Activated T-helper 9 cell treated with anti-CD3 and anti-CD28 coated beads, Interleukin-2, amount 50 U/mL, for 16 hours (primary cell): Measurements from ENCODE around the gene DLGAP4.

Source experiments
- DNase-seq: peaks from one replicate; pipeline ENCODE4 v3.0.0-alpha.2; 2020; ENCODE audit warnings: low read depth

Gene DLGAP4

DNA sequence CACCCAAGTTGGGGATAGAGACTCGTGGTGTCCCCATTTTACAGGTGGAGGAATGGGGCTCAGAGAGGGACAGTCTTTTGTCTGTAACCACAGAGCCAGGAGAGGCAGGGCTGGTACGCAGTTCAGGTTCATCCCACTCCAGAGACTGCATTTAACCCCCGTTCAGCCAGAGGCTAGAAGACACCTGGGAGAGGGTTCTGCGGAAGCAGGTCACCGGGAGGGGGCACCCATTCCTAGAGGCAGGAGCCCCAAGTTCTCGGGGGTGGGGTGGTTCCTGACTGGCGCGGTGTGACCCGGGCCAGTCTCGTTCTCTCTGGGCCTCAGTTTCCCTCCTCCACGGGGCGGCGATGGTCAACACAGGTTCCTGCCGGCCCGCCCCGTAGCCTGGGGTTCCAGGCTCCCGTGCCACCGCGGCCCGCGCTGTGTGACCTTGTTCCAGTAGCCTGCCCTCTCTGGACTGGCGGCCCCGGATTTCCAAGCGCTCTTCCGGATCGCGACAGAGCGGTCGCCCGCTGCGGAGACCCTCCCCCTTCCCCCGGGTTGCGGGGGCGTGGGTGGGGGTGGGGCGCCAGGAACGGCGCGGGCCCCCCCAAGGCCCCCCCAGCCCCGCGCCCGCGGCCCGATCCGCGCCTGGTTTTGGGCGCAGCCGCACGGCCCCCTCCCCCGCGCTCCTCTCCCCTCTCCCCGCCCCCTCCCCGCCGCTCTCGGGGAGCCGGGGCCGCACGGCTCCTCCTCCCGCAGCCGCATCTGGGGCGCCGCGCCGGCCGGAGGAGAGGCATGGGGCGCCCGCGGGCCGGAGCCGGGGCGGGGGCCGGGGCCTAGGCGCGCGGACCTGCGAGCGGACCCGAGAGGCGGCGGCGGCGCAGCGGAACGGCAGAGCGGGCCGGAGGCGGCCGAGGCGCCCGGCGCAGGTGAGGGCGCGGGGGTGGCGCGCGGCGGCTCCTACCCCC, at the start of gene DLGAP4:
Gene DLGAP4, plus strand, starts transcription at position 738 of the 950 bp plus-strand sequence. CDS start 125,379 bp downstream, outside the sequence.
- no peak for DNase-seq

DNA sequence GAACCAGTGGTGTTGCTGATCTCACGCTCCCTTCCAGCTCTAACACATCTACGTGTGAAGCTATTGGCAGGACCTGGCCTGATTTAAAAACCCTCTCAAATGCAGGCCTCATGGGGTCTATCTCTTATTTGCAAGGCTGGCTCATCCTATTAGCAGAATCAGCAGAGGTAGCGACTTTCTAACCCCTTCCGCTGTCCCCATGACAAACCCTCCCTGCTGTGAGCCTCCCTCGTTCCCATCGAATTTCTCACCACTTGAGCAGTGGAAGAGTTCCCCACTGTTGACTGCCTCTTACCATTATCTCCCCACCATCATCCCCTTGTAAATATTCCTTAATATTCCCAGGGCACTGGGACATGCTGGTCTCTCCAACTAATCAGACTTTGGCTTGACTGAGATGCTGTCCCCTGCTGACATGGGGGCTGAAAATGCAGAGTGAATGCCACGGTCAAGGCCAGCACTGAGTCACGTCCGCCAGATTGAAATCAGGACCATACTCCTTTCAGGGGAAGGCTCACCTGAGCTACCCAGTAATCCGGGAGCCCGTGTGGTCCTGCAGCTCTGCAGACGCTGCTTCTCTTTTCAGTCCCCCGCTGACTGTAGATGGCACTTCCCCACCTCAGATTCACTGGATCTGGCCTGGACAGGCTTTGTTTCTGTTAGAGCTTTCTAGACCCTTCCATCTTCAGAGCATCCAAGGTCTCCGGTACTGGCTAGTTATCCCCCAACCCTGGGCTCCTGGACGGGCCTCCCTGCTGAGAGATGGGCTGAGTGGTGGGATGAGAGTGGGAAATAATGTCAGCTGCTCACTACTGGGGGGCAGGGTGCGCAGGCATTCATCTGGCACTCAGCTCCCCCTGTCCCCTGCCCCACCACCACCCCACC, 46.7 kb upstream of the DLGAP4 start:
- DNase-seq = no peak

GRCh38 chr20:36260316-36260715, 45.8 kb upstream of the DLGAP4 start:
- DNase-seq = no peak

- DNase-seq = no peak
These were observed 44.6 kb upstream of the DLGAP4 start for GRCh38 chr20:36261389-36262105.

GRCh38 chr20:36262440-36262839, 43.7 kb upstream of the DLGAP4 start:
- no peak for DNase-seq

GRCh38 chr20:36264426-36265246, 41.5 kb upstream of the DLGAP4 start:
- no peak for DNase-seq

DNA sequence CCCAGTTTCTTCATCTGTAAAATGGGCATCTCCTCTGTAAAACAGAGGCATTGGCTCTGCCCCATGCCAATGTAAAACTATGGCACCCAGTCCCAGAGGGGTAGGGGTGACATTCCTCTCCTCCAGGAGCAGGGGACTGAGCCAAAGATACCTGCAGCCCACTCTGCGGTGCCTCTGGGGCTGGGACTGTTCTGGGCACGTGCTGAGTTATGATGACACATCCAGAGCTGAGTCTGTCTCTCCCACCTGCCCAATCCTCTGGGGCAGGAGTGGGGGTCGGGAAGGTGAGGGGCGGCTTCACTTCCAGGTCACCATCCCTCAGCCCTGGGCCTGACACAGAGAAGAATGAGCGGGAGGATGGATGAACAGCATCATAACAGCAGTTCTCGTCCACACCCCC, 40.0 kb upstream of the DLGAP4 start:
- no peak for DNase-seq

GRCh38 chr20:36267605-36268381, 38.3 kb upstream of the DLGAP4 start:
- DNase-seq = no peak

DNA sequence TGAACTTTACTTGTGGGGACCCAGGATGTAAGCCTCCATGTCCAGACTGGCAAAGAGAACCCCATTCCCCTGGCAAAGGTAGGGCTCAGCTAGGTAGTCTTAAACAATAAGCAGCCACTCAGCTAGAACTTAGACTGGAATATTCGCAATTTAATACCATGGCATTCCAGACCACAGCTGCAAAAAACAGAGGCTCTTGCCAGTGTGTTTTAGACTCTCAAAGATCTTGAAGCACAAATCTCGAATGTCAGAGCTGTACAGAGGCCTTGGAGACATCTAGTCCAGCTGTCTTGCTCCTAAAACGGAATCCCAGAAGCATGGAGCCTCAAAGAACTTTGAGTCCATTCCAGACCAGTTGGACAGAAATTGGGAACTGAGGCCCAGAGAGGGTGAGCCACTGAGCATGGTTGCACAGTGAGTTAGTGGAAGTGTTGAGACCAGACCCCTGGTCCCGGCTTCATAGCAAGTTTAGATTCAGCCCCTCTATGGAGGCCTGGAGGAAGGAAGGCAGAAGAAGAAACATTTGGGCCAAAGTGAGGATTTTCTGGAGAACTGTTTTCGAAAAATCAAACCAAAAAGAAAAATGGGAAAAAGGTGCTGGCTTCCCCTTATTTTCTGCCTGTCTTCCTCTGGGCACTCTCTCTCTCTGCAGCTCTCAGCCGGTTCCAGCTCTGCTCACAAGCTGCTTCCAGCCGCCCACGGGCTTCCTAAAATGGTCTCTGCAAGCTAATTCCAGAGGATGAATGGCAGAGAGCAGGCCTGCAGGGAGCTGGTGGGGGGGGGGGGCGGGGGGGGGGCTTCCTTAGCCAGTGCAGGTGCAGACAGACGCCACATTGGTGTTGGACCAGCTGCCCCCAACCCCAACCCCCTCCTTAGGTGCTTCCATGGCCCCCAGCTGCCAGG, 37.4 kb upstream of the DLGAP4 start:
- DNase-seq = no peak

DNA sequence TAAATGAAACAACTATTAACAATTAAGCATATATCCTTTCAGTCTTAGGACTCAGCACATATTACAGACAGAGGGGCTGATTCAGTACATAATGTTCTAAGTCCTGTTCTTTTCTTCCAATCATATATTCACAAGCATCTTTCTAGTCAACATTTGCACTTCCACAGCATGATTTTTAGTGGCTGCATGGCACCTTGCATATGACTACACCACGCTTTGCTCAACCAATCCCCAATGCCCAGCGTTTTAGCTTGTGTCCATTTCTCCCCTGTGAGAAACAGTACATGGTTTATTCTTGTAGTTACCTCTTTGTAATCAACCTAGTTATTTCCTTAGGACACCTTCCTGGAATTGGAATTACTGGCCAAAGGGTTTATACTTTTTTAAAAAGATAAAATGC, 36.6 kb upstream of the DLGAP4 start:
- DNase-seq = no peak

GRCh38 chr20:36270744-36271638, 35.1 kb upstream of the DLGAP4 start:
- no peak for DNase-seq

DNA sequence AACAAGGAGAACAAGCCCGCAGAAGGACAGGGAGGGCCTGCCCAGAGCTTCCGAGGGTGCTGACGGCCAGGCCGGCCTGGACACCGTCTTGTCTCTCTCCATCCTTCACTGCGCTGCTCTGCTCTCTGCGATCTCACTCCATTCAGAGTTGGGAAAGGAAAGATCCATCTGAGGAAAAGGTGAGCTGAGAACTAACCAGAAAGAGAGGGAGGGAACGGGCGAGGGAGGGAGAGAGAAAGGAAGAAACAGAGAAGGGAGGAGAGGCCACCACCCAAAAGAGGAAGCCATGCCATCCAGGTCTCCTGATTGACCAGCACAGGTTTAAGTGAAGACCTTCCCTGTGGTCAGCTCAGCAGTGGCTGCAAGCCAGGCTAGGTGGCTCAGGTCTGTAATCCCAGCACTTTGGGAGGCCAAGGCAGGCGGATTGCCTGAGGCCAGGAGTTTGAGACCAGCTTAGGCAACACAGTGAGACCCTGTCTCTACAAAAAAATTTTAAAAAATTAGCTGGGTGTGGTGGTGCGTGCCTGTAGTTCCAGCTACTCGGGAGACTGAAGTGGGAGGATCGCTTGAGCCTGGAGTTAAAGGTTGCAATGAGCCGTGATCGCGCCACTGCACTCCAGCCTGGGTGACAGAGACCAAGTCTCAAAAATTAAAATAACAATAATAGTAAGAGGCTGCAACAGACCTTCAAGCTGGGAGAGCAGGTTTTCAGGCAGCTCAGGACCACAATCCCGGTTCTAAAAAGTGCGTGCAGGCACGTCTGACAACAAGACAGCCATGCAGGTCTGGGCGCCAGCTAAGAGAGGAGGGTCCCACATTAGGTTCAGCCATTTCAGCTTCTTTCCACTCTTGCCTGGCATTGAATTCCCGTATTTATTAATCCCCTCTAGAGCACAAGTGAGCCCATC, 34.2 kb upstream of the DLGAP4 start:
- no peak for DNase-seq

GRCh38 chr20:36272547-36273220, 33.5 kb upstream of the DLGAP4 start:
- no peak for DNase-seq

- DNase-seq = no peak
These were observed 32.5 kb upstream of the DLGAP4 start for GRCh38 chr20:36273414-36274180.

DNA sequence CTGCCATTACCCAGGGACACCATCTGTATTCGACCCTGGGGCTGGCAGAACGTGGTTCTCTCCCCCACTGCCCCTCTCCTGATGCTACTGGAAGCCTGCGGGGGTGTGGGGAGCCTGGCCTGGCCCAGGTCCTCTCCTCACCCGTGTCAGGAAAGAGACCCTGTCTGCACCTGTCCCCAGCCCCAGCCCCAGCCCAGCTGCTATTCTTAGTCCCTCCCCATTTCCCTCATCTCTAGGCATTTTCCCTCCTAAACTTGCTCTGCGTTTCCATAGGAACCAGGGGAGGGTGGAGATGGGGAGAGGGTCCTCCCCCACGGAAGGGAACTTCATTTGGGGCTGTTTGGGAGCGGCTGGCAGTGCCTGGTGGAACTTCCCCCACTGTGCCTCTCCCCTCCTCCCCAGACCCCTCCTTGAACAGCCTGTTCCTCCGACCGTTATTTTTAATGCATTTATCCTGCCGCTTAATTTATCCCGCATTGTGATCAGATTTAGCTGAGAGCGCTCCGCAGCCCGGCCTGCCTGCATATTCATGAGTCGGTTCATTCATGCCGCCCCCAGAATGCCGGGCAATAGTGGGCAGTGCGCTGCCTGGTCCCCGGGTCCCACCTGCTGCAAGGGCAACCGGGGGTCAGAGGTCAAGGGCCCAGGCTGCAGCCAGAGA, 31.8 kb upstream of the DLGAP4 start:
- DNase-seq = no peak
